ENCODE data around the gene FEV.
A peak's percentile ranks its signal among the peaks of the same experiment; 100 is the strongest.

The FEV gene
- total RNA-seq = 0 reads per million in 3 experiments

- no peak for DNase-seq
Measured at GRCh38 chr2:218985021-218985324, at the start of gene FEV. Gene FEV (minus strand): TSS chr2:218985184. CDS start chr2:218985075, 109 bp downstream.

- no peak for DNase-seq
Measured at GRCh38 chr2:219032051-219032745, 47.2 kb upstream of the FEV start.

DNA sequence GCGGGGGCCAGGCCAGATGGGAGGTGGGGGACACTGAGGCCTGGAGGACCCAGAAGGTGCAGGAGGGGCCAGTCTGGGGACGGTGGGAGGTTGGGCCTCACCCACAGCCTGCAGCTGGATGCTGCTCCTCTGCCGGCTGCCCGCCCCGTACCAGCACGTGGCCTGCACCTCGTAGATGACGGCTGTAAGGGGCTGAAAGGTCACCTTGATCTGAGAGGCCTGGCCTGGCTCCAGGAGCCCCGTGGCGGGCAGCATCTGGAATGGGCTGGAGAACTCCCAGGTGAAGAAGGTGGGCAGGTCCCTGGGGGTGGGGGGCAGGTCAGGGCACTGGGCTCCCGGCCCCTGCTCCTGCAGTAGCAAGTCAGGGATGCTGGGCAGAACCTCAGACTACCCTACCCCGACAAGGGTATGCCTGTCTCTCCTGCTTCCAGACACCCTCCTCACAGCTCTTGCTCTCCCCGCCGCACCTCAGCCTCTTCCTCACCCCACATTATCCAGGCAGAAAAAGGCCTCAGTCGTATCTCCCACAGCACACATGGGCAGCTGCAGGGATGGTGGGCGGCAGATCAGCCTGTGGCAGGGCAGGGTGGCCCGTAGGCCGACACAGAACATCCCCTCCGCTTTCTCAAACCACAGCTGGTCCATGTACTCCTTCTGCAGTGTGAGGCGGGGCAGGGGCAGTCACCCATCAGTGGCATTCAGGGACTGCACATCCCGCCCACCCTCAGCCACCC, 46.2 kb upstream of the FEV start:
- no peak for DNase-seq

GRCh38 chr2:219030177-219030940, 45.4 kb upstream of the FEV start:
- DNase-seq = no peak

DNA sequence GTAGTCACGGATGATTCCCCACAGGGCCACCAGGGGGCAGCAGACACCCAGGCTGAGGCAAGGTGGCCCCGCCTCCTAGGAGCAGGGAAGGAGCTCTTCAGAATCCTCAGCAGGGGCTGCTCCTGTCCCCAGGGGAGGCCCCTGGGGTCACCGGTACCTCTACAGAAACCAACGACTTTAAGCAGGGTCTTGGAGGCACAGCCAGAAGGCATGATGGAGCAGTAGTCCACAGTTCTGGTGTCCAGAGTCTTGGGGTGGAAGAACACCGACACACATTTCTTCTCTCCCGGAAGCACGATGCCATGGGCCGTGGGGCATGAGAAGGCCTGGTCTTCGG, 44.8 kb upstream of the FEV start:
- peak; percentile 64 for DNase-seq

DNA sequence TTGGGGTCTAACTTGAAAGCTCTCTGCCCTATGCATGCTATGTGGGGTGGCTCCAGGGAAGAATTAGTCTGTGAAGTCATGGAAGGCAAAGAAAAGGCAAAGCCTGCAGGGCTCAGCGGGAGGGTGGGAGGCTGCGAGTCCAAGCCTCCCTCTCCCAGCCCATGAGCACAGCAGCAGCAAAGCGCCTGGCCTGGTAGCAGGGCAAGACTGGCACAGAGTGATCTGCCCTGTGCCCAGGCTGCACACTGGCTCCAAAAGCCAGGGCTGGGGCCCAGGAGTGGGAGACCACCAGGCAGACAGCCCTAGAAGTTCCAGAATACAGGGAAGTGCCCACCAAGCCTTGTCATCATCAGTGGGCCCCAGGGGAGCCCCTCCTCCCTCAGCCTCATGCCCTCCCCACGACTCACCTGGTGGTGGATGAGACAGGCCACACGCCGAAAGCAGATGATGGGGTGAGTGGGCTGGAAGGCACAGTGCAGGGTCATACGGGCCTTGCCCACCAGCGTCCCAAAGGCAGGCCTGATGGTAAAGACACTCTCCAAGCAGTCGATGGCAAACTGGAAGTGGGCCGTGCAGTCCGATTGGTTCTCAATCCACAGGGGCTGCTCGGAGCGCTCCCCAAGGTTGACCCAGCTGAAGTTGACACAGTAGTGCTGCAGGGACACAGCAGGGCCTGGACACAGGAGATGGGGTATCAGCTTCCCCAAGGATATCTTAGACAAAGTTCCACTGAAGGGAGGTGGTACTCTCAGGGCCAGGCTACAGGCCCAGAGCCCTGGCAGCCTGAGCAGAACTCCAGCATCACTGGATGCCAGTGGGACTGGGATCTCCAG, 44.2 kb upstream of the FEV start:
- no peak for DNase-seq

GRCh38 chr2:219028141-219028540, 43.2 kb upstream of the FEV start:
- no peak for DNase-seq

- no peak for DNase-seq
Measured at GRCh38 chr2:219027511-219028055, 42.6 kb upstream of the FEV start.

DNA sequence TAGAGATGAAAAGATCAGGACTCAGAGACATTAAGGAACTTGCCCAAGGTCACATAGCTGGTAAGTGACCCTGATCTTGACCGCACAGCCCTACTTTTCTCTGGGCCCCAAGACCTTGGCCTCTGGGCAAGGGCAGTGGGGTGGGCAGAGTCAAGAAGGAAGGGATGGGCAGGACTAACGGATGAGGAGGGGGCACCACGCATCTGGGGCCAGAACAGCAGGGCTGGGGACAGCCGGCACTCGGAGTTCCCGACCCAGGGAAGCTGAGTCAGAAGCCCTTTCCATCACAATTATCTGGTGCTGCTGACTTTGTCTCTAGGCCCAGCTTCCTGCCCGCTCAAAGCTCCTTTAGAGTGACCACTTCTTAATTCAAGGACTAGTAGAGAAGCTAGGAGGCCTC, 42.0 kb upstream of the FEV start:
- DNase-seq = no peak

DNA sequence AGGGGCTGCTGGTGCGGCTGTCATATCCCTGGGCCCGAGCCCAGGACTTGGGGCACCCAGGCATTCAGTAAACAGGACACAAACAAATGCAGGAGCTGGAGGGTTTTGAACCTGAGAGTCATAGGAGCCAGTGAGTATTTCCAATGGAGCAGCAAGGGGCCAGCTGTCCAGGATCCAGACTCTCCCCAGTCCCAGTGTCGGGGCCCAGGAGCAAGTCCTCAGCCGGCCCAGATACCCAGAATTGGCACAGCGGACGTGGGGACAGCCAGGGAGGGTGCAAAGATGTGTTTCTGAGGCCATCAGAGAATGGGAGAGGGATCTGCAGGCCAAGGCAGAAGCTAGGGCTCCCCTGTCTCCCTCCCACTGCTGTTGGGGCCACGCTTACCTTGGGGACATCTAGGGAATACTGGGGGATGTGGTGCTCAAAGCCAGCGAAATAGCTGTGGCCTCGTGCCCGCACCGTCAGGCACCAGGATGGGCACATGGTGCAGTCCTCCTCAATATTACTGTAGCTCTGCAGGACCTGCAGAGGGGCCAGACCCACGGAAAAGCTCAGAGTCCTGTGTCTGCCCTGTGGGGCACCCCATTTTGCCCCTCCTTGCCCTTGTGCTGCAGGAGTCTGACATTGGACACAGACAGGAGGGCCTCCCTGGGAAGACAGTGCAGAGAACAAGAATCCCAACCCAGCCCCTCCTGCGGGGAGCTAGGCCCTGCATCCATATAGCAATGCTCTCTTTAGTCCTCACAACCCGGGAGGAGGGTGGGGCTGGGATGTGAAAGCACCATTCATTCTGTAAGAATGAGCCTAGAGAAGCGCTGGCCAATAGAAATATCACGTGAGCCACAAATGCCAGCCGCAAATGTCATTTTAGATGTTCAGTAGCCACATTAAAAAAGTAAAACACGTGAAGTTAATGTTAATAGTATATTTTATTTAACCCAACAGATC, 40.9 kb upstream of the FEV start:
- DNase-seq = no peak

GRCh38 chr2:219024059-219024458, 39.1 kb upstream of the FEV start:
- no peak for DNase-seq

GRCh38 chr2:219023045-219023605, 38.1 kb upstream of the FEV start:
- DNase-seq = no peak

DNA sequence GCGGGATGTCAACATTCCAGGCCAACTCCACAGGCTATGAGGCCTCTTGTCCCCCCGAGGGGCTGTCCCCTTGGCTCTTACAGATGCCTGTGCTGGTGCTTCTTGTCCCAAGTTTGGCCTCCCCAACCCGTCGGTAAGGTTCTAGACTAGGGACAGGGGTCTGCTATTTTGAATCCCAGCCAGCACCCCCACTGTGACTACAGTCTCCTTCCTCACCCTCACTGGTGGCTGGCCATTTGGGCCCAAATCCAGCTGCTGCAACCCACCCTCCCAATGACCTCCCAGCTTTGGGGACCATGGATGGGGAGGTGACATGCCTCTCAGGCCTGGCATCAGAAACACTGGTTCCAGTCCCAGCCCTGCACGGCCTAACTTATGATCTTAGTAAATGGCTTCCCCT, 37.6 kb upstream of the FEV start:
- DNase-seq = no peak

DNA sequence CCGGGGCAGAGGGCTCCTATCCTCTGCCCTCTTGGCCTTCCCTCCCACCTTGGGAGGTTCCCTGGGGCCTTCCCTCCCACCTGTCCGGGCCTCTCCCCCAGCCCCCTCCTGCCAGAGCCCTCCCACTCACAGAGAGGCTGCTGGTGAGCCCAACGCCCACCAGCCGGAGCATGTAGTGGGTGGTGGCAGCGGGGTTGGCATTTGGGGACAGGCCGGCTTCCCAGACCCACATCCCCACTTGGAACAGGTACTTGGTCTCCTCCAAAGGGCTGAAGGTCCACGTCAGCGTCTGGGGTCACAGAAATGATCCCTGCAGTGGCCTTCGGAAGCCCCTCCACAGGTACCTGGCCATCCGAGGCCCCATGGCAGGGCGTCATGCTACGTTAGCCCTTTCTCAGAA, 37.1 kb upstream of the FEV start:
- DNase-seq = no peak

GRCh38 chr2:219021591-219021990, 36.6 kb upstream of the FEV start:
- no peak for DNase-seq

DNA sequence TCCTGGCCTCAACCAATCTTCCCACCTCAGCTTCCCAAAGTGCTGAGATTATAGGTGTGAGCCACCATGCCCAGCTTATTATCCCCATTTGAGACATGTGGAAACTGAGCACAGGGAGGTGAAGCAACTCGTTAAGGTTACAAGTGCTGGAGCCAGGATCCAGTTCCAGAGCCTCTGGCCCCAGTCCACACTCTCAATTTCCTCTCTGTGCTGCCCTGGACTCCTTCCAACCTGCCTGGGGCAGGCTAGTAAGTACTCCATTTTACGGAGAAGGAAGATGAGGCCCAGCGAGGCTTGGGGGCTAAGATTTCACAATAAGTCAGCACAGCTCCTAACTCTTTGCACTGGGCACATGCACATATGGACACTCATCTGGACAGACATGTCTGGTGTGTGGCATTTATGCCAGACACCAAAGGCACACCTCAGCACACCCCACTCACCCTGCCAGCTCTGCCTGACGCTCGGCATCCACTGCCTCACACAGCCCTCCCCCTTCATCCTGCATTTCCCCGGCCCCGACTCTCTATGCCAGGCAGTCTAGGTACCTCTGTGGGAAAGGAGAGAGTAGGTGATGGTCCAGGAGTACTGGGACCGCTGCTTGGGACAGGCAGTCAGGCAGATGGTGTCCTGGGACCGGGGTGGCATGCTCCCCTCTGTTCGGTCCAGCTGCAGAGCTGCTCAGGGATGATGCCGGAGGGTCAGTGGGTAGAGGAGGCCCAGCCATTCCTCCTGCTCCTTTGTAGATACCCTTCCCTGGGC, 35.8 kb upstream of the FEV start:
- no peak for DNase-seq

- DNase-seq = no peak
Measured at GRCh38 chr2:219019436-219019835, 34.5 kb upstream of the FEV start.

- no peak for DNase-seq
Measured at GRCh38 chr2:219018726-219019125, 33.7 kb upstream of the FEV start.

DNA sequence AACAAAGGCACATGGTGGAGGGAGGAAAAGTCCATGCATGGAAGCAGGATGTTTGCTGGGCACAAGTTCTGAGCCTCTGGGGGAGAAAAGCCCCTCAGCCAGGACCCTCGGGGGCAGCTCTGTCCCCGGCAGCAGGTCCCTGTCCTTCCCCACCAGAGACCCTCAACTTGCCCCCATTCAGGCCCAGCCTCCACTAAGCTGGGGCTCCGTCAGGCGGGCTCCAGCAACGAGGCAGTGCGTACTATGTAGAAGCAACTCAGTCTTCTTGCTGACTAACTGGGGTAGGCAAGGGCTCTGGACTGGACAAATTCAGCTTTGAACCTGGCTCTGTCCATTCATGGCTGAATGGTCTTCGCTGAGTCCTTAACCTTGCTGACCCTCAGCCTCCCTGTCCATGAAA, 33.3 kb upstream of the FEV start:
- no peak for DNase-seq

- no peak for DNase-seq
Measured at GRCh38 chr2:219017201-219017931, 32.4 kb upstream of the FEV start.

Data from central memory CD4-positive, alpha-beta T cell (primary cell).